ENCODE data around the gene KRT82. TPM values are rescaled to one million over a fixed set of nuclear protein-coding genes. Genes with fewer than 3 reads are reported as not detected.

The KRT82 gene
- total RNA-seq, 1 donor from 2014 or later: not detected

DNA sequence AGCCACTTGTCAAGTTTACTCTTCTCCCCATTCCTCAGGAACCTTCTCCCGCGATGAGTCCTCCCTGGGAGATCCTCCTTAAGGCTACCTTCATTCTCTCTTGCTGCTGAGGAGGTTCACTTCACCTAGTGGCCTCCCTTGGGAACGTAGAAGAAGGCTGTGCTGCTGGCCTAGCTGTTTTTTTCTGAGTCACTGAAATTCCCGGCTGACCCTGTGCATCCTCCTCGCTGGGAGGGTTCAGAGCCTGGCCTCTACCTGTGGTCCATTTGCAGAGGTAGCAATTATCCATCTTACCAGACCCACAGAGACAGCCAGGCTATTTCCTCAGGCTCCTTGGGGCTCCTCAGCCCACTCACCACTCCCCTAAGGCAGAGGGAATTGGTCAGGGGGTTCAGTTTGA lies 4.6 kb downstream of the KRT82 start:
- DNase-seq (ENCODE audit: low read depth, low spot score): no peak
- H3K4me1 Mint-ChIP-seq: no peaks in the 10 kb centered on the region
- H3K27me3 Mint-ChIP-seq (ENCODE audit: low read depth): peaks cover 10% of the 10 kb centered on the region

DNA sequence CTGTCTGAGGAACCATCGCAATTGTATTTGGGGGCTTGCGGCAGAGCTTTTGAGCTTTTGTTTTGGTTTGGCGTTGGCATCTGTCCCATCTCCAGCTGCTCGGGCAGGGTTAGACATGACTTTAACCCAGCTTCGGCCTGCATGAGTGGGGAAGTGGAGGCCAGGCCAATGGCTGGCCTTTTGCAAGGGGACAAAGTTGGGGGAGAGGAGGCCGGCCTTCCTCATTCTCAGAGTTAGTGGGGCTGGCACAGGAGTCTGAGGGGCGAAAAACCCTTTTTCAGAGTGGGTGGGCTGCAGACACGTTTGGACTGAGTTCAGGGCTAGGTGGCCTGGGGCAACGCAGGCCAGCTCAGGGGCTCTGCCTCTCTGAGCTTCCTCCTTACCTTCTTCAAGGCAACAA lies 5.2 kb downstream of the KRT82 start:
- H3K36me3 Mint-ChIP-seq (ENCODE audit: low read depth): no peaks in the 10 kb centered on the region
- H3K27me3 Mint-ChIP-seq (ENCODE audit: low read depth): peaks cover 10% of the 10 kb centered on the region
- TF ChIP-seq CTCF (conservative IDR thresholded peaks at IDR 0.05): no peak
- no peak overlapping the region for H3K4me3 Mint-ChIP-seq
- no peak for DNase-seq (ENCODE audit: low read depth, low spot score)
- H3K27ac Mint-ChIP-seq (ENCODE audit: unreplicated experiment): peak overlapping the region; percentile 81
- H3K4me1 Mint-ChIP-seq: no peaks in the 10 kb centered on the region
- H3K9me3 Mint-ChIP-seq: no peaks in the 10 kb centered on the region

More for the DNA sequence above, 4.6 kb downstream of the KRT82 start:
- Mint-ChIP-seq H3K27ac (ENCODE audit: unreplicated experiment) (no peak overlapping the region), H3K9me3 (no peaks in the 10 kb centered on the region), H3K36me3 (ENCODE audit: low read depth) (no peaks in the 10 kb centered on the region), H3K4me3 (no peak overlapping the region)
- no peak for TF ChIP-seq CTCF (conservative IDR thresholded peaks at IDR 0.05)

GRCh38 chr12:52399756-52400155 lies 6.4 kb downstream of the KRT82 start:
- no peak for TF ChIP-seq CTCF (conservative IDR thresholded peaks at IDR 0.05)
- Mint-ChIP-seq H3K36me3 (ENCODE audit: low read depth) (no peaks in the 10 kb centered on the region), H3K9me3 (no peaks in the 10 kb centered on the region), H3K4me3 (no peak overlapping the region), H3K27ac (ENCODE audit: unreplicated experiment) (no peak overlapping the region), H3K27me3 (ENCODE audit: low read depth) (peaks cover 10% of the 10 kb centered on the region), H3K4me1 (no peaks in the 10 kb centered on the region)
- no peak for DNase-seq (ENCODE audit: low read depth, low spot score)

DNA sequence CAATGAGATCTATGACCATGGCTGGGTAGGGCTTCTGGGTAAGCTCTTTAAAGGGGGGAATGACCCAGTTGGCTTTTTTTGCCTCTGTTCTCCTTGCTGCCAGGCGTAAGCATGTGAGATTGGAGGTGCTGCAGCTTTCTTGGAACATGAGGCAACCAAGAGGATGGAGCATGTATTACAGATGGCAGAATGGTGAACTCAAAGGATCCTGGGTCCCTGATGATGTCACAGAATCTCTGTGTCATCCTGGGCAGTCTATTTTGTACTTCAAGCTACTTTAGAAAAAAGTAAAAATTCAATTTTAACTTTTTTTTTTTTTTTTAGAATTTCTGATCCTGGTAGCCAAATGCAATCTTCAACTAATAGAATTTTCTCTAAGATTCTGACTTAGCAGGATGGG lies 8.0 kb downstream of the KRT82 start:
- no peaks in the 10 kb centered on the region for H3K4me1 Mint-ChIP-seq
- no peak for DNase-seq (ENCODE audit: low read depth, low spot score)
- H3K36me3 Mint-ChIP-seq (ENCODE audit: low read depth): no peaks in the 10 kb centered on the region
- H3K4me3 Mint-ChIP-seq: no peak overlapping the region
- no peak overlapping the region for H3K27ac Mint-ChIP-seq (ENCODE audit: unreplicated experiment)
- peaks cover 10% of the 10 kb centered on the region for H3K27me3 Mint-ChIP-seq (ENCODE audit: low read depth)
- TF ChIP-seq CTCF (conservative IDR thresholded peaks at IDR 0.05): no peak
- no peaks in the 10 kb centered on the region for H3K9me3 Mint-ChIP-seq

GRCh38 chr12:52396656-52397055 lies 9.5 kb downstream of the KRT82 start:
- Mint-ChIP-seq H3K36me3 (ENCODE audit: low read depth) (no peaks in the 10 kb centered on the region), H3K27ac (ENCODE audit: unreplicated experiment) (no peak overlapping the region), H3K4me3 (no peak overlapping the region), H3K9me3 (no peaks in the 10 kb centered on the region), H3K4me1 (no peaks in the 10 kb centered on the region), H3K27me3 (ENCODE audit: low read depth) (peaks cover 10% of the 10 kb centered on the region)
- DNase-seq (ENCODE audit: low read depth, low spot score): no peak
- no peak for TF ChIP-seq CTCF (conservative IDR thresholded peaks at IDR 0.05)
